ENCODE data around the gene ADGRF5. TPM values are rescaled to one million over a fixed set of nuclear protein-coding genes. Genes with fewer than 3 reads are reported as not detected.

The ADGRF5 gene
- total RNA-seq, 1 donor from 2014 or later, result 283 TPM

DNA sequence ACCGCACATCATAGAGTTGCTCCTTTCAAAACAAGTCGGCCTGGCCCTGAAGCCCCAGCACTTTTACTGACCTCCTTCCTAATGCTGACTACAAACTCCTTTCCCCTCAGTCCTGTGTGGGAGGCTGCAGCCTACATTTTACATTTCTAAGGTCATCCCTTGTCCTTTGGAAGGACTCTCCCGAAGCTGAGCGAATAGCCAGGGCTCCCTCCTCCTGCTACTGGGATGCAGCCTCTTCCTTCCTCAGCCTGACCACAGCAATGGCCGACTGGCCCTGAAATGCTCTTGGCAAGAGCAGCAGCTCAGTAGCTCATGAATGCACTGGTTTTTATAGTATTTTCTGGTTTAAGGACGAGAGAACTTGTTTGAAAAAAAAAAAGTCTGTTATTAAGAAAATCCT lies 679 bp downstream of the ADGRF5 start:
- Histone ChIP-seq H3K9me3 (no peaks in the 10 kb centered on the region), H3K4me1 (peaks cover 40% of the 10 kb centered on the region), H3K4me3 (peak overlapping the region; percentile 55), H3K27me3 (no peaks in the 10 kb centered on the region), H3K27ac (peak overlapping the region; percentile 90), H3K36me3 (no peaks in the 10 kb centered on the region)
- DNase-seq (no peak), ATAC-seq (peak; percentile 19)
- intact Hi-C loops (cut with DNase I), result no loop called here
- TF ChIP-seq, protein P1, sequence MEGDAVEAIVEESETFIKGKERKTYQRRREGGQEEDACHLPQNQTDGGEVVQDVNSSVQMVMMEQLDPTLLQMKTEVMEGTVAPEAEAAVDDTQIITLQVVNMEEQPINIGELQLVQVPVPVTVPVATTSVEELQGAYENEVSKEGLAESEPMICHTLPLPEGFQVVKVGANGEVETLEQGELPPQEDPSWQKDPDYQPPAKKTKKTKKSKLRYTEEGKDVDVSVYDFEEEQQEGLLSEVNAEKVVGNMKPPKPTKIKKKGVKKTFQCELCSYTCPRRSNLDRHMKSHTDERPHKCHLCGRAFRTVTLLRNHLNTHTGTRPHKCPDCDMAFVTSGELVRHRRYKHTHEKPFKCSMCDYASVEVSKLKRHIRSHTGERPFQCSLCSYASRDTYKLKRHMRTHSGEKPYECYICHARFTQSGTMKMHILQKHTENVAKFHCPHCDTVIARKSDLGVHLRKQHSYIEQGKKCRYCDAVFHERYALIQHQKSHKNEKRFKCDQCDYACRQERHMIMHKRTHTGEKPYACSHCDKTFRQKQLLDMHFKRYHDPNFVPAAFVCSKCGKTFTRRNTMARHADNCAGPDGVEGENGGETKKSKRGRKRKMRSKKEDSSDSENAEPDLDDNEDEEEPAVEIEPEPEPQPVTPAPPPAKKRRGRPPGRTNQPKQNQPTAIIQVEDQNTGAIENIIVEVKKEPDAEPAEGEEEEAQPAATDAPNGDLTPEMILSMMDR (IDR thresholded peaks at IDR 0.05), result no peak

GRCh38 chr6:46918806-46919205 lies 2.9 kb downstream of the ADGRF5 start:
- intact Hi-C loops (cut with DNase I), result no loop called here
- DNase-seq, result no peak
- Histone ChIP-seq H3K27ac (peak overlapping the region; percentile 90), H3K4me1 (peaks cover 42% of the 10 kb centered on the region), H3K9me3 (no peaks in the 10 kb centered on the region), H3K36me3 (no peaks in the 10 kb centered on the region), H3K4me3 (peak overlapping the region; percentile 55), H3K27me3 (no peaks in the 10 kb centered on the region)
- ATAC-seq, result no peak
- TF ChIP-seq, protein P1 (IDR thresholded peaks at IDR 0.05), result no peak

DNA sequence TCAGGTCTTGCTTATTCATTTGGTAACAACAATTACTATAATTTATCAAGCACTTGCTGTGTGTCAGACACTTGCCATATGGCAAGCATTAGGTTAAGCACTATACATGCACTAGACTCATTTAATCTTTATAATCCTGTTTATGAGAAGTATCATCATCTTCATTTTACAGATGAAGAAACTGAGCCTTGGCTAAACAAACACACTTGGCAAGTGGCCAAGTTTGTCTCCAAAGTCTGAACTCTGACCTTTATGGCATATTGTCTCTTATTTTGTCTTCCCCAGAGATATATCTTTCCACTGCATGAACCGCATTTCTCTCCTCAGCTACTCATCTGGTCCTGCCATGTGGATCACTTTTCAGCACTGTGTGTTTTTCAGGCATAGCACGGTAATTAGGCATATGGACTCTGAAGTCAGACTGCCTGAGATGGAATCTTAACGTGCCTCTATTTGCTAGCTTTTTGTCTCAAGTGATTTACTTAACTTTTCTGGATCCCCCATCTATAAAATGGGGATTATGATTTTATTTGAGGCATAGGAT lies 4.7 kb downstream of the ADGRF5 start:
- no peak for DNase-seq
- intact Hi-C loops (cut with DNase I), result no loop called here
- no peak for ATAC-seq
- peaks cover 31% of the 10 kb centered on the region for H3K4me1 ChIP-seq
- peak overlapping the region; percentile 90 for H3K27ac ChIP-seq
- H3K27me3 ChIP-seq, result no peaks in the 10 kb centered on the region
- H3K36me3 ChIP-seq, result no peaks in the 10 kb centered on the region
- peak overlapping the region; percentile 55 for H3K4me3 ChIP-seq
- no peaks in the 10 kb centered on the region for H3K9me3 ChIP-seq
- TF ChIP-seq, protein P1 (IDR thresholded peaks at IDR 0.05), result no peak

DNA sequence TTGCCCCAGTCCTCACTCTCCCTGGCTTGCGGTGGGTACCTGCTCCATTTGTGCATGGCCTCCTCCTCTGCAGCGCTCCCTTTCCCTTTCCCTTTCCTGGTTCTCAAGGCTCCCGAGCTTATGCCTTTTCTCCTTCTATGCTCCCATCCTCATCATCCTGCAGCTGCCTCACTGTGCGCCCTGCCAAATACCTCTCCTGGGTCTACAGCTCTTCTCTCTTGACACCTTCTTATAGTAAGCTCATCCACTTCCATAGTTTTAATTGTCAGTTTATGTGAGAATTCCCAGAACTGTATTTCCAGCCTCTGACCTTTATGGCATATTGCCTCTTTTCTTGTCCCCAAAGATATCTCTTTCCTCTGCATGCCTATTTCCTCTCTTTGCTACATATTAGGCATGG lies 5.9 kb downstream of the ADGRF5 start:
- TF ChIP-seq, protein P1 (IDR thresholded peaks at IDR 0.05), result no peak
- Histone ChIP-seq H3K27me3 (no peaks in the 10 kb centered on the region), H3K36me3 (no peaks in the 10 kb centered on the region), H3K9me3 (no peaks in the 10 kb centered on the region), H3K4me3 (peak overlapping the region; percentile 55), H3K27ac (no peak overlapping the region), H3K4me1 (peaks cover 36% of the 10 kb centered on the region)
- intact Hi-C loops (cut with DNase I), result no loop called here
- ATAC-seq (no peak), DNase-seq (no peak)

DNA sequence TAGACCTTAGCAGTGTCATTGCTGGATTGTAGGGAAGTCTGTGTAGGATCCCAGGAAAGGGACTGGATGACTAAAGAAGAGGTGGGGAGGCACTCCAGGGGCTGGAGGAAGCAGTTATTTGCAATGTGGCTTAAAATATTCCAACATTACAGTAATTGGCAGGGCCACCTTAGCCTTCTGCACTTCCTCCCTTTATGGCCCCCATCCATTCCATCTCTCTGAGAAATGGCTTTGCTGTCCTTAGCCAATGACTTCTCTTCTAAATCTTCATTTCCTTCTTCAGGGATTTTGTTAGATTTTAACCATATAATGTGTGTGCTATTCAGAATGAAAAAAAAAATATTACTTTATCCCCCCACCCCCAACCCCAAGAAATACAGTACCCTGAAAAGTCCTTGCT lies 6.4 kb downstream of the ADGRF5 start:
- Histone ChIP-seq H3K9me3 (no peaks in the 10 kb centered on the region), H3K36me3 (no peaks in the 10 kb centered on the region), H3K4me3 (no peak overlapping the region), H3K27ac (no peak overlapping the region), H3K27me3 (no peaks in the 10 kb centered on the region), H3K4me1 (peaks cover 41% of the 10 kb centered on the region)
- intact Hi-C loops (cut with DNase I), result no loop called here
- DNase-seq (no peak), ATAC-seq (no peak)
- TF ChIP-seq, protein P1 (IDR thresholded peaks at IDR 0.05), result no peak

GRCh38 chr6:46914279-46914810 lies 7.4 kb downstream of the ADGRF5 start:
- Histone ChIP-seq H3K27me3 (no peaks in the 10 kb centered on the region), H3K4me1 (peaks cover 52% of the 10 kb centered on the region), H3K27ac (no peak overlapping the region), H3K36me3 (no peaks in the 10 kb centered on the region), H3K9me3 (no peaks in the 10 kb centered on the region), H3K4me3 (no peak overlapping the region)
- ATAC-seq, result peak; percentile 30
- DNase-seq, result no peak
- TF ChIP-seq, protein P1 (IDR thresholded peaks at IDR 0.05), result no peak
- intact Hi-C loops (cut with DNase I), result no loop called here

Measured in upper lobe of right lung (tissue), 1 donor.